ENCODE results near the gene COA5.

Gene COA5

DNA sequence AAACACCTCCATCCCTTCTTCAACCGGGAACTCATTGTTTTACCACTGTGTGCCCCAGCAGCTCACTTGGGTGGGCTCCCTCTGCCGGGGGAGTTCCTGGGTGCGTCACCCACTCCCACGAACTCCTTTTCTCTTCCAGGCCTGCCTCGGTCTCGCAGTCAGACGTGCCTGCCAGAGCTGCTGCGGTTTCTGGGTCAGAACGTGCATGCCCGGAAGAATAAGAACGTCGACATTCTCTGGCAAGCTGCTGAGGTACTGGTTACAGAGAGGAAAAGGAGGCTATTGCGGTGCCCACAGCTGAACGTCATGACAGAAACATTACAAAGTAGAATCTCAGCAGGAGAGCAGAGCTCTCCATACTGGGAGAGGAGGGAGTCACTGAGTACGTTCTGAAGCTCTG, 35.6 kb downstream of the COA5 start:
- in situ Hi-C loops (cut with MboI; ENCODE audit: low sequenced_read_pairs), result no loop called here

DNA sequence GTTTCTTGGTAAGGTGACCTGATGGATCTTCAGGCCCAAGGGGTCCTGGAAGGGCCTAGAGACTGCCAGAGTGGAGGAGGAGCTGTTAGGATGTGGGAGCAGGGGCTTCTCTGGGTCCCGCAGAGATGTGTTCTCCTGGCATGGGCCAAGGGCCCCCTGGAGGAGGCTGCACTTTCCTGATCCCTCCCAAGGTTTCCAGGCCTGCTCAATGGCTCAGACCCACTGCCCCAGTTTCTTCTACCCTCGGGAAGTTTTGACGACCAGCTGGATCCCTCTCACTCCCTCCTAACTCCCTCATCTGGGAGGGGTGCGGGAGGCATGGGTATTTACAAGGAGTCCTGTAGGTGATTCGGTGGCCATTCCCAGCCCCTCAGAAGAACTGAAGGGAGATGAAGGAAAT, 36.1 kb downstream of the COA5 start:
- in situ Hi-C loops (cut with MboI; ENCODE audit: low sequenced_read_pairs), result no loop called here

DNA sequence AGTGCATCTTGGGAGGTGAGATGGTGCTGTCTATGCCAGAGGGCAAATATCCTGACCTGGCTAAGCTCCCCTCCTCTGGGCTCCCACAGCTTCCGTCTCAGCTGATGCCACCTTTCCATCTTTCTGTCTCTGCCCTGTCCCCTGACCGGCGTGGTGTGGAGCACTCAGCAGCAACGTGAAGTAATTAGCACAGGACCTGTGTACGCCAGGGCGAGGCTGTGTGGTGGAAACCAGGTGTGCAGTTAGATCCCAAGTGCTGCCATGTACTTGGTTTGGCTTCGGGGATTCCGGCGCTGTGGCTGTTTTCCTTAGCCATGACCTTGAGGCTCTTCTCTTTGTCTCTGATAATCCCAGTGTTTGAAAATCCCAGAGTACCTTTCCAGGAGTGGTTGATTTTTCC, 36.5 kb downstream of the COA5 start:
- in situ Hi-C loops (cut with MboI; ENCODE audit: low sequenced_read_pairs), result no loop called here

DNA sequence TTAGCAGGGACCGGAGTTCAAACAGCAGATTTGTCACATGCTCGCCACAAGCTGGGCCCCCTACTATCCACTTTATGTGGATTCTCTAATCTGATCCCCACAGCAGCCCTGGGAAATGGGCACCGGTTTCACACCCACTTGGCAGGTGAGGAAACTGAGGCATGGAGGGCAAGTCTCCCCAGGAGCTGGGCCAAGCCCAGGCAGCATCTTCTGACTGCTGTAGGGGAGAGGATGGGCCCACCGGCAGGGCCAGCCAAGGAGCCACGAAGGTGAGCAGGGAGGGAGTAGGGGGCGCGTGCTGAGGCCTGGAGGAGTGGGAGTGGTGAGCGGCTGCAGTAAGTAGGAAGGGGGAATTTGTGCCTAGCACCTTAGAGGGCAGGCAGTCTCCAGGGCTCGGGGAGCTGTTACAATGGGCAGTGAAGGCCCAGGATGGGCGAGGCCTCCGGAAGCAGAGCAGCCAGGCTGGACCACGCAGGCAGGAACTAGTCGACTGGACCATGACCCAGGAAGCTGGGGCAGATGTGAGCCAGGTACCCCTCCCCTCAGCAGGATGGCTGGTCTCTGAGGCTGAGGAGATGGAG, 37.1 kb downstream of the COA5 start:
- in situ Hi-C loops (cut with MboI; ENCODE audit: low sequenced_read_pairs), result no loop called here

DNA sequence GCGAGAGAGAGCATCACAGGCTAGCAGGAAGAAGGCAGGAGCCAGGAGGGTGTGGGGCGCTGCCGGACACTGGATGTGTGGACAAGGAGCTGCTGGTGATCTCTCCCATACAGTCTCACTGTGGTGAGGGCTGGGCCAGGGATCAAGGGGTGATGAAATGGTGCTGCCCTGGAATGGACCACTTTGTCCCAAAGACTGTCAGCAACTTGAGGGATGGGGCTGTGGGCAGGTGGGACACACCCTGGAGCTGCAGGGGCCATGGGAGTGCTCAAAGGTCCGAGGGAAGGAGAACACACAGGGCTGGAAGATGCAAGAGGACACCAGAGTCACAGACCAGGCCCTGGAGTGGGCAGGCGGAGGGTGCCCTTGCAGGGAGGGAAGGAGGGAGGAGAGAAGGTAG, 38.0 kb downstream of the COA5 start:
- in situ Hi-C loops (cut with MboI; ENCODE audit: low sequenced_read_pairs), result no loop called here

DNA sequence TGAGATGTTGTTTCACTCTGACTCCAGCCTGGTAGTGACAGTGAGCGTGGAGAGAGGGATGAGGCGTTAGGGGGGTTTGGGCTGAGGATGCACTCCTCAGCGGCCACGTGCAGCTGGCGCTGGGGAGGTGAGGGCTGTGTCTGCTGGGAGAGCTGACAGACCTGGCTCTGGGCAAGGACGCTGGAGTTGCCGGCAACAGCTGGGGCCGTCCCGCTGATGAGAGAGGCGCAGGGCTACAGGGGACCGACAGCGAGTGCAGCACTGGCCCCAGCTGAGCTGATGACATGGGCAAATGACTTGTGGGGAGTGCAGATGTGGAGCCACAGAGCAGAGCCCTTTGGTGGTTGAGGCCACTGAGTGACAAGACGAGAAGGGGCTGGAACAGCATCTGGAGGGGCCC, 38.4 kb downstream of the COA5 start:
- in situ Hi-C loops (cut with MboI; ENCODE audit: low sequenced_read_pairs), result no loop called here

DNA sequence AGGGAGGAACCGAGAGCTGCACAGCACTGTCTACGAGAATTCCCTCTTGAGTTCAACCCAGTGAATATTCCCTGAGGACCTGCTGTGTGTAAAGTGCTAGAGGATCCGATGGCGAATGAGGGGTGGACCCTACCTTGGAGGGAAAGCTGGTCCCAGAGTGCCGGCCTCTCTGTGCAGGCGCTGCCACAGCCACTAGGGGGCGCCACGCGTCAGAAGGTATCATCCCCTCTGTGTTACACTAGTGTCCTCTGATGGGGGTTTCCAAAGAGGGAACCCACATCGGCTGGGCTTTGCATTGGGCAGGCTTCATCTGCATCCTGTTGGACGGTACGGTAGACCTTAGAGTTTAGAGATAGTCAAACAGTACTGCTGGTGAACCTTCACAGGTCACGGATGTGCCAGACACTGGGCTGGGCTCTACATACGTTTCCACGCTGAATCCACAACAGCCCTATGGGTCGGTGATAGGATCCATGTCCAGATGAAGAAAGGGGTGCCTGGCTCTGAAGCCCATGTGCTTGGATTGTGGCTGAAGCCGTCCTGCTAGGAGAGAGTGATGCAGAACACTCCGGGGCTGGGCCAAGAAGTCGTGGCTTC, 39.0 kb downstream of the COA5 start:
- in situ Hi-C loops (cut with MboI; ENCODE audit: low sequenced_read_pairs), result no loop called here

DNA sequence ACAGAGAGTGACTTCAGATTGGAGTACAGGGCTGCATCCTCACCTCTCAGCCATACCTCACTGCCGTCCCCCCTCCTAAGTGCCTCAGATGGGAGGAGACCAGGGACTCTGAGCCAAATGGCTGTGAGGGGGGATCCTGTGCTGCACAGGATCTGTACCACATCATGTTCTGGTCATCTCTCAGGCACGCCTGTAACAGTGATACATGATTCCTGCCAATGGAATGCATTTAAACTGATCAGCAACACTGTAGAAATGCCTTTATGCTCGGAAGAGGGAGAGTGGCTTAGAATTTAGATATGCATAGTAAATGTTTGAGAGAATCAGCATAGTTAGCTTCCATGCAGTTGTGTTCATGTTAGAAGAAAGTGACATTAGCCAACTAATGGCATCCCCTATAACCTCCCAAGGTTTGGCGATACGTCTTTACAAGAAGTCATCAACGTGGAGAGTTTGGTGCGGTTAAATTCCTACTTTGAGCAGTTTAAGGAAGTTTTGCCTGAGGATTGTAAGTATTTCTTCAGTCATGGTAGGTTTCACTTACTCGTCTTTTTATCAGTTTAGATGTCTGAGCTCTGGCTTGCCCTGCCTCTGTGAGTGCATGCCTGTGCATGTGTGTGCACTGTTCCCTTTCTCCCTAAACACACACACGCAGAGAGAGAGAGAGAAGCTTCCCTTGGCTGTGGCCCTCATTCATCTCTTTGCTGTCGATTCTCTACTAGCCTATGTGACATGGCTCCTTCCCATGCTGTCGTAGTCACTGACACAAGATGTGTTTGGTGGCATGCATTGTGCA, 40.0 kb downstream of the COA5 start:
- in situ Hi-C loops (cut with MboI; ENCODE audit: low sequenced_read_pairs), result no loop called here

DNA sequence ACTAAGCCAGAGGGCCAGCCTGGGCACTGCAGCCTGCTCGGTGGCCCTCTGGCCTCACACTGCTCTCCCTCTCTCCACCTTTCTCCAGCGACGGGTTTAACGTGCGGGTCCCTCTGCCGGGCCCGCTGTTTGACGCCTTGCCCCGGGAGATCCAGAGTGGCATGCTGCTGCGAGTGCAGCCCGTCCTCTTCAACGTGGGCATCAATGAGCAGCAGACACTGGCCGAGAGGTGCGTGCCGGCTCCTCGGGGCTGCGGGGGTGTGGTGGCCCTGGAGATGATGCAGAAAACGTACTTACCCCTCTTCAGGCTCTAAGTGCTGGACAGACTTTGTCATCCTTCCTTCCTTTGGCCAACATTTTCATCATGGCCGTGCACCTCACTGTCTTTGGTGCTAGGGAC, 42.4 kb downstream of the COA5 start:
- in situ Hi-C loops (cut with MboI; ENCODE audit: low sequenced_read_pairs), result no loop called here

DNA sequence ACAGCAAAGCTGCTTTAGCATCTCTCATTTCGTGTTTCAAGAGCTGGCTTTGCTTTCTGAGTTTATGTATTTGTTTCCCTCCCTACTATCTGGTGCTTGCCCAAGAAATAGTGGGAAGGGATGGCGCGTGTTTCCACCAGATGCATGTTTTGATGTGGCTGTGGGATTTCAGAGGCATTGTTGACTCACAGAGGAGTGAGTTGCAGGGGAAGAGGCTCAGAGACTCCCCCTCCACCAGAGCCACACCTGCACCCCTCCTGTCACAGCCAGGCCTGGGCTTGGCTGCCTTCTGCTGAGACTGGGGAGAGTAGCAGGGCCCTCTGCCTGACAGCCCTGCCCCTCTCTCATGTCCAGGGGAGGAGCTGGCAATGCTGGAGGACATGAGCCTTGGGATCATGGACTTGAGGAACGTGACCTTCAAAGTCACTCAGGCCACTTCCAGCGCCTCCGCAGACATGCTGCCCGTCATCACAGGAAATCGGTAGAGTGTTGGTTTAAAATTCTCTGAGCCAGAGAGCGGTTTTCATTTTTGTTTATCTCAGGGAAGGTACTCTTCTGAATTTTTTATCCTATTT, 42.9 kb downstream of the COA5 start:
- in situ Hi-C loops (cut with MboI; ENCODE audit: low sequenced_read_pairs), result no loop called here

DNA sequence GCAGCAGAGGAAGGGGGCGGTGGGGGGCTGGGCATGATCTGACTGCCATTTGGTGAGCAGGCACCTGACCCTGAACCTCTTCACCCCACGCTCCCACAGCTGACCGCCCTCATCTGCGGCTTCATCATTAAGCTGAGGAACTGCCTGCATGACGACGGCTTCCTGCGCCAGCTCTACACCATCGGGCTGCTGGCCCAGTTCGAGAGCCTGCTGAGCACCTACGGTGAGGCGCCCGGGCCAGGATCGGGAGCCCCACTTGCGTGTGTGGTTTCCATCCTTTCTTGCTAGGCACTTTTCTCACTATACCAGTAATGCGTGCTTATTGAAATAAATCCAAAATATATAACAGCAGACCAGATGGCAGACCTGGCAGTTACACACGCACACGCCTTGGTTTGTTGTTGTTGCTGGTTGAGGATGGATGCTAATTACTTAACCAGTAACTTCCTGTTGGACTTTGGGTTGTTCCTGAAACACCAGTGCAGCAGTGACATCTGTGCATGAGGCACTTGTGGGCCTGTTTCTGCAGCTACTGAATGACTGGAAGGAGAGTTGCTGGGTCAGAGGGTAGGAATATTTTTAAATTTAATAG, 43.7 kb downstream of the COA5 start:
- in situ Hi-C loops (cut with MboI; ENCODE audit: low sequenced_read_pairs), result no loop called here

DNA sequence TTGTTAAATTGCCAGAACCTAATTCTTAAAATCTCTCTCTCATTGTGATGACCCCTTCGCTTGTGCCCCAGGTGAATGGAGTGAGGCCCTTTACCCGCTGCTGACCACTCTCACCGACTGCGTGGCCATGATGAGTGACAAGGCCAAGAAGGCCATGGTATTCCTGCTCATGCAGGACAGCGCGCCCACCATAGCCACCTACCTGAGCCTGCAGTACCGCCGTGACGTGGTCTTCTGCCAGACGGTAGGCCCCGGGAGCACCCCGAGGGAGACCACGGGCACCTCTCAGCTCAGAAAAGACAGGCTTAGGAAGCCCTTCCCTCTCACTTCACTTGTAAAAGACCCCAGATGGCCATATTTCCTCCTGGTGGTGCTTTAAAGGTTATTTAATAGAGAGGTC, 44.9 kb downstream of the COA5 start:
- in situ Hi-C loops (cut with MboI; ENCODE audit: low sequenced_read_pairs), result no loop called here

DNA sequence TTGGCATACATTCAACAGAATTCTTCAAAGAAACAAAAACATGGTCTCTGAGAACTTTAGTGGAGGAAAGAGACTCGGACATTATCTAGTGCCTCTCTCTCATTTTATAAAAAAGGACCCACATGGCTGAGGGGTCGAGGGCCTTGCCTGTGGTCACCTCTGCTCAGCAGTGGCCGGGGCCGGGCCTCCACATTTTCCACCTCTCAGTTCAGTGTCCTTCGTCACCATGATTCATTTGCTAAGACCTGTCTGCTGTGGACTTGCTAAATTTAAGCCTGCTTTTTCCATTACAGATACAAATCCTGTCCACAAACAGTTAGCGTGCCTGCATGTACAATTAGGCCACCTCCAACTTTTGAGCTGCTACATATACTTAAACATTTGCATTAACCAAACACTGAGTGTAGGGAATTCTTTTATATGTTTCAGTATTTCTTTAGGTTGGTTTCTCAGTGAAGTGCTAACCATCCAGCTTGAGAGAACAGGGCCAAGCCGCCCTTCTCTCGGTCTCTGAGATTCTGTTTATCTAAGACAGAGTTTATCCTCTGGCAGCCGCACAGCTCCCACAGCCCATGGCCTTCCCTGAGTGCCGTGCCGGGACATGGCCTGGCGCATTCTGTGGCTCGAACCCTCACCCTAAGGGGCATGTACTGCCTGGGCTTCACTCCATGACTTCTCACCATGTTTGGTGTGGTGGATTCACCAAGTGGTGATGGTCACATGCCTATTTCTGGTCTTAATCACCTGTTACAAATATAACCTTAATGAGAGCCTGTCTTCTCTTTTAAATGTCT, 46.2 kb downstream of the COA5 start:
- in situ Hi-C loops (cut with MboI; ENCODE audit: low sequenced_read_pairs), result no loop called here

DNA sequence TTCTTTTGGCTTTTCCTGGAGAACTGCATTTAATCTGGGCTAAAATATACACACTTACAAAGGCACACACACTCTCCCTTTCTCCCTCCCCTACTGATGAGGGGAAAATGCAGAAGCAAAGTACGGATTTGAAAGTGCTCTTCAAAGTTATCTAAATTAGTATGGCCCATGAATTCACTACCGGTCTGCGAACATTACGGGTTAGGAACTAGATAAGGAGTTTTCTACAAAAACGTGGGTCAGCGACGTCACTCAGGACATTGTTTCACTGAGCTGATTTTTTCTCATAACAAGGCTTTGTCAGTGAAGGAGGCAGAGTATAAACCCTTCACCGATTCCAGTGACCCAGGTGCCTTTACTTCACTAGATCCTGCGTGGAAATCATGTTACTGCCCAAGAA, 47.3 kb downstream of the COA5 start:
- in situ Hi-C loops (cut with MboI; ENCODE audit: low sequenced_read_pairs), result no loop called here

DNA sequence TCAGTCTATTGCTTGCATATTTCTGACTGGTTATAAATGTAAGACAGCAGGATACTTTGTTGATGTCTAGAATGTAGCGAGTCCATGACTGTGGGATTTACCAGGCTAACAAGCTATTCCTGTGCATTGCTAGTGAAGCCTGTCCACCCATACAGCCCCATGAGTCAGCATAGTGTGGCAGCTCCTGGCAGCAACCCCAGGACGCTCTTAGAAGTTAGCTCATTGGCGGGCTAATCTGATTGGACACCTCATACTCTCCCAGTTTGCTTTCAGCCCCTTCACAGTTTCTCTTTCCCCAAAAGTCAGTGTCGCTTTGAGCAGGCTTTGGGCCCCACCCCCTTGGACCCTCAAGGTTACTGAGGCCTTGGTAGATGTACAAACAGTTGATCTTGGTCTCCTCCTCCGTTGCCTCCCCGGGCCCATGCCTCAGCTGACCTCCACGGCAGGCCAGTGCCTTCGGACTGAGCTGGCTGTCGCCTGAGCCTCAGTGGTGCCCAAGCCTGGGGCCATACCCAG, 48.0 kb downstream of the COA5 start:
- in situ Hi-C loops (cut with MboI; ENCODE audit: low sequenced_read_pairs), result no loop called here

DNA sequence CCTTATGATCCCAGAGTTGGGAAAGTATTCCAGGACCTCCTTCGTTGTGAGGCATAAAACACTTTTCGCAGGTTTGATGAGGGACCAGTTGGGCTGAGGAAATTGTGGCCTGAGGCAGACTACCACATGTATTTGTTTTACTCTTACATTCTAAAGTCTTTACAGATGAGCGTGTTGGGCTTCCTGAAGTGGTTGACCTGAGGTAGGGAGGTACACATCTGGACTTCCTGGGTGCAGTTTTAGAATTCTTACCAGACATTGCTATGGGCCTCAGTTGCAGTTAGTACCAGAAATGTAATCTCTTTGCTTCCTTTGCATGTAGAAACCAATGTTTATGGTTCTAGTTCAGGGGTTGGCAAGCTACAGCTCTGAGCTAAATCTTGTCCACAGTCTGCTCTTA, 48.7 kb downstream of the COA5 start:
- in situ Hi-C loops (cut with MboI; ENCODE audit: low sequenced_read_pairs), result no loop called here

DNA sequence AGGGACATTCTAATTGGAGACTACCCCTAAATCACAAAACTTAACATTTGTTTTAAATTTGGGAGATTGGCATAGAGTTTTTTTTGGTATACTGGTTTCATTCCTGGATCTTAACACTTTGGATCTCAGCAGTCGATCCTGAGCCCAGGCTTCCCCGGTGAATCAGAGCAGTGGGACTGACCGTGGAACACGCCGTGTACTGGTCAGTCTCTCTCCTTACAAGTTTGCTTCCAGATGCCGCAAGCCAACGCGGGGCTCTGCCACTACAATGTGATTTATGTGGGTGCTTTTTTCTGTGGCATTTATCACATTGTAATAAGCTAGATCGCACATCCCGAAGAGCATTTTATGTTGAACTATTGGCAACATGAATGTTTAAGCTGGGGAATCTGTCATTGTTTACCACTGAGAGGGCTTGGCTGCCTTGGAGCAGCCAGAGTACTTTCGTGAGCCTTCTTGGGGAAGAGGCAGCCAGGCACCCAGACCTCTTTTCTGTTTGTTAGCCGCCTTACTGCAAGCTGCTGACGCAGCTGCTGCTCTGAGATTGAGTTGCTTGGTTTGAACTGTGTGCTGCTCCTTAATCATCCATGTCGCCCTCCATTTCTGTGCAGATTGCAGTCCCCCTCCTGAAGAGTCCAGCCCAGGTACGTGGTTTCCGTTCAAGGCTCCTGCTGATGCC, 49.3 kb downstream of the COA5 start:
- in situ Hi-C loops (cut with MboI; ENCODE audit: low sequenced_read_pairs), result no loop called here

DNA sequence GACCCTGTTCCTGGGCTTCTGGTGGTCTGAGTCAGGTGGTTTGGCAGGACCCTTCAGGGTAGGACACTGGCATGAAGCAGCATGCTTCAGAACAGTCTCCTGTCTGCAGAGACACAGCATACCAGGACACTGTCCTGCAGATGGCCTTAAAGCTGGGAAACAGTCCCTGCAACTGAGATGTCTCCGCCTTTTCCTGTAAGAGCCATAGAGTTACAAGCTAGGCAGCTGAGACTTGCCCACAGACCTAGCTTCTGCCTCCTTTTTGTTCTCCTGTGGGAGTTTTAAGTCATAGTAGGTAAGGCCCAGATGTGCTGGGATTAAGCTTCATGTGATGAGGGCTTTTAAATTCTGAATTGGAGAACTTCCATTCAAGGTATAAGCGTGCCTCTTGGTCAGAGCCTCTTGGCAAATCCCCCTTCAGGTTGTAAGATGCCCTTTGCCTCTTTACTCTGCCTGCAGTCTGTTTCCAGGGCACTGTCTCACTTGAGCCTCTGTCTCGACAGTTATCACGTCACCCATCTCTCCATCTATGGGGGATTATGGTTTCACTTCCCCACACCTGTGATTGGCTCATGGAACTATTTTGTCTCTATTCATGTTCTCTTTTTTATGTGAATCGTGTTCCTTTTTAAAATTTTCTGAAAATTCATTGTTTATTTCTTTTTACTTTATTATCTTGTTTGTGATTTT, 51.8 kb downstream of the COA5 start:
- in situ Hi-C loops (cut with MboI; ENCODE audit: low sequenced_read_pairs), result no loop called here

DNA sequence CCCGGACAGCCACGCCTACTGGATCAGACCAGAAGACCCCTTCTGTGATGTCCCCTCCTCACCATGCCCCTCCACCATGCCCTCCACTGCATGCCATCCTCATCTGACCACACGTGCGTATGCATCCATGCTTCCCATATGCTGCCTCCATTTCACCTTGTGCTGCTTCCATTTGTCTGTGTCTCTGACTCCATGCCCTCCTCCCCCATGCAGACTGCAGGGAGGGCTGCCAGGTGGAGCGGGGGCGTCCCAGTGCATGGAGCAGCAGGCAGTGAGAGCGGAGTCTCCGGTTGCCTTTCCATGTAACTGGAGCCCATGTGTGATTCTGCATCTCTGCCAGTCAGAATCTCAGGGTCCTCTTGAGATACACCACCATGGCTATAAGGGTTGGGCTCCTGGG, 52.6 kb downstream of the COA5 start:
- in situ Hi-C loops (cut with MboI; ENCODE audit: low sequenced_read_pairs), result no loop called here
